Activated naive CD4-positive, alpha-beta T cell (primary cell): ENCODE data around the gene COL5A1.

Experiments used
- DNase-seq, 4 experiments: peaks; one replicate each; lab custom pipeline; 2025; lab: John Stamatoyannopoulos, UW

Gene COL5A1

DNA sequence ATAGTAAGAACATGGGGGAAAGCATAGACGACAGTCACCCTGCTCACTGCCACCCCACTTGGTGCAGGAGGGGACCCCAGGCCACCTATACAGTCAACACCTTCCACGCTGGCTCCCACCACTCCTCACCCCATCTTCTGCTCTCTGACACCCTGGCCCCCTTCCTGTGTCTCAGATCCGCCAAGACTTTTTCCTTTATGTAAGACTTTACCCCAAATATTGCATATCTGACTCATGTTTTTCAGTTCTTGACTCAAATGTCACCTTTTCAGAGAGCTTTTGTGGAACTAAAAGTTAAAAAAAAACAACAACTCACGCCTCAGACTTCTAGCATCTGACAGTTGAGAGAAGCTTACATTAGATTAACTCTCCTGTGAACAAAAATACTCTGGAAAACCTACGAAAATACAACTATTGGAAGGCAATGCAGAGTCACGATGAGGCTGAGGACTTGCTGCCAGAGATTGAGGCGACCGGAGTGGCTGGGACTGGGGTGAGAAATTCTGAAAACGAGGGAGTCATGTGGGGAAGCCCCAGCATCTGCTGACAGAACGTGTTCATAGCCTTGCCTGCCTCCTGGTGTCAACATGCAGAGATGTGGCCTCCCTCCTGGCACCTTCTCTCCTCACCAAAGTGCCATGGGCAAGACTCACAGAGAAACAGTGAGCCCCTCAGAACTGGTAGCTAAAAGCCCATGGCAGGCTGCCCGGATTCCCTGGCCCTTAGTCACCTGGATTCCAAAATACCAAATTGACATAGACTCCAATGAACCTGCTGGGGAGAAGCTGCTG, 216.6 kb downstream of the COL5A1 start:
- DNase-seq: no peak

DNA sequence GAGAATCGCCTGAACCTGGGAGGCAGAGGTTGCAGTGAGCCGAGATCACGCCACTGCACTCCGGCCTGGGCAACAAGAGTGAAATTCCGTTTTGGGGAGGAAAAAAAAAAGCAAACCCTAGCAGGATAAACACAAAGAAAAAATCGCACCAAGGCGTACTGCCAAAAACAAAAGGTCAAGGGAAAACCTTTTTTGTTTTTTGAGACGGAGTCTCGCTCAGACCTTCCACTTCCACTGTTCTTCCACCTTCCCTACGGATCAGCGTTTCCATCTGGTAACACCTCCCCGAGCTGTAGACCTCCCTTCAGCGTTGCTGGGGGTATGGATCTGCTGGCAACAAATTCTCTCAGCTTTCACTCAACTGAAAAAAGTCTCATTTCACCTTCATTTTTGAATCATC, 218.9 kb downstream of the COL5A1 start:
- DNase-seq: no peak

DNA sequence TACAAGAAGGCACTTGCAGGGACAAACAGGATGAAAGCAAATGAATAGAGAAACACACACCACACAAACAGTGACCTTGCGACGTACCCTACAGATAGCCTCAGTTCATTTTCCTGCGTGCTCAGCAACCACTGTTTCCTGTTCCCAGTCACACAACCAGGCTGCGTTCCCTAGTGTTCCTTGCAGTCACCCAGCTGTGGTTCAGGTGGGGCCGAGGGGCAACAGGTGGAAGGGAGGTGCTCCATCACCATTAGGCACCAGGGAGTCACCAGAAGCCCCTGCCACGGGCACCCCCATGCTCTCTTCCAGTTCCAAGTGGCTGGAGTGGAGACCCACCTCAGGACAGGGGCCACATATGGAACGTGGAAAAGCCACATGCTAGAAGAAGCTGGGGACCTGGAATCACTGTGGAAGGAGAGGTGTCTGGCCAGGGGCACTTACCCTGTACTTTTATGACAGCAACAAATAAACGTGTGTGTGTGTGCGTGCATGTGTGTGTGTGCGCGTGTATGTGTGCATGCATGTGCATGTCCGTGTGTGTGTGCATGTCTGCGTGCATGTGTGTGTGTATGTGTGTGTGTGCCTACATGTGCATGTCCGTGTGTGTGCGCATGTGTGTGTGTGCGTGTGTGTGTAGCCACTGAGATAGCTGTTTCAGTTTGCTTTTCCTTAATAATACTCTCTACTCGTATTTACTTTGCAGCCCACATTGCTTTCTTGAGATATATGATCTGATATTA, 220.2 kb downstream of the COL5A1 start:
- no peak for DNase-seq

DNA sequence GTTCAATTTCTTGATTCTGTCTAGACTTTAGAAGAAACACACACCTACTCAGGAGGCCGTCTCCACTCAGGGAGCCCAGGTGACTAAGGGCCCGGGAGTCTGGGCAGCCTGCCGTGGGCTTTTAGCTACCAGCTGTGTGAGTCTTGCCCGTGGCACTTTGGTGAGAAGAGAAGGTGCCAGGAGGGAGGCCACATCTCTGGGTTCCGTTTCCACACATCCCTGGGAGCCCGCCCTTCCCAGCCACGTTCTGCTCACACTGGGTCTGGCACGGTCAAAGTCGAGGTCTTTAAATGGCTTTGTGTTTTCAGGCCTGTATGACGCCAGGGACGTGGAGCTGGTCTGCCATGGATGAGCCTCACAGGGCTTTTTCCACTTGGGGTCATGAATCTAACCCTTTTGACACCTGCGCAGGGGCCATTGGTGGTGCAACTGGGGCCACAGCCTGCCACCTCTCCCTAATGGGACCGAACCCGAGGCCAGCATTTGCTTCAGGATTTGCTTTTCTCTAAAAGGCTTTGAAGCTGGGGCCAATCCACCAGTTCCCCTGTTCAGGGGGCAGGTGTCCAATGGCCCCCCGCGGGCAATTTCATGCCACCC, 221.8 kb downstream of the COL5A1 start:
- no peak for DNase-seq

DNA sequence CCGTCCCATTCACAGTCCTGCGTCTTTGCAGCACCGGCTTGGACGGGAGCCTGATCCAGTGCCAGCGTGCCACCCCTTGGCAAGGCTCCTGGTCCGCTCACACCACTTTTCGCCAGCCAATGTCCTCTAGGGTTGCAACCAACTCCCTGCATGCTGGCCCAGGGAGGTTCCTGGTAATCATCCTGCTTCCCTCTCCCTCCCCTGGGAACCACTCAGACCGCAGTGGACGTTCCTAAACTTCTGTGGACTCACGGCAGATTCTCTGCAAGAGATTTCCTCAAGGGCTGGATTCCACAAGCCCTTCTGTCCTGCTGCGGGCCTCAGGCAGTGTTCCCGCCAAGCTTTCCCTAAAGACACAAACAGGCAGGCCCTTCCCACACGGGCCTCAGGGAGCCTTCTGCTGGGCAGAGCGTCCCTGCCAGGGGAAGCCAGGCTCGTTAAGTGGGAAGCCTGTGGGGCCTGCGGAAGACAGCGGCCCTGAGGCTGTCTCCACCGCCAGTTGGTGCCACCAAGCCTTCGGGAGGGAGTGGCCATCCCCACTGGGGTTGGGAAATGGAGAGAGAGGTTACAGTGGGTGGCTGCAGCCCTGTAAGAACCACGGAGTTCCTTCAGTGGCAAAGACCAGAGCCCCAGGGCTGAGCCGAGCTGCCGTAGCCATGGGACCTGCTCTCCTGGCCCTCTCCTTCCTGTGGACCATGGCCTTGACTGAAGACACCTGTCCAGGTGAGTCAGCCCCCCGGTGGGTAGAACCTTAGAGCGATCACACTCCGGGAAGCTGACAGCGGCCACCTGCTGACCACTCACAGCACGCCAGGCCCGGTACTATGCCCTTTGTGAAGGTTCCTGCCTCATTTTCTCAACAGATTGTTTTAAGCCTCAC, 222.6 kb downstream of the COL5A1 start:
- no peak for DNase-seq

- no peak for DNase-seq
Measured at GRCh38 chr9:134864821-134865190, 223.2 kb downstream of the COL5A1 start.

GRCh38 chr9:134867917-134868750, 226.5 kb downstream of the COL5A1 start:
- DNase-seq: no peak

GRCh38 chr9:134868751-134869553, 227.3 kb downstream of the COL5A1 start:
- no peak for DNase-seq

- no peak for DNase-seq
Measured at GRCh38 chr9:134869554-134870300, 228.1 kb downstream of the COL5A1 start.

- DNase-seq: no peak
Measured at GRCh38 chr9:134870301-134870694, 228.7 kb downstream of the COL5A1 start.

- DNase-seq: no peak
Measured at GRCh38 chr9:134870746-134871662, 229.4 kb downstream of the COL5A1 start.

- DNase-seq: no peak
Measured at GRCh38 chr9:134871697-134872340, 230.2 kb downstream of the COL5A1 start.

GRCh38 chr9:134872482-134873231, 231.1 kb downstream of the COL5A1 start:
- no peak for DNase-seq

DNA sequence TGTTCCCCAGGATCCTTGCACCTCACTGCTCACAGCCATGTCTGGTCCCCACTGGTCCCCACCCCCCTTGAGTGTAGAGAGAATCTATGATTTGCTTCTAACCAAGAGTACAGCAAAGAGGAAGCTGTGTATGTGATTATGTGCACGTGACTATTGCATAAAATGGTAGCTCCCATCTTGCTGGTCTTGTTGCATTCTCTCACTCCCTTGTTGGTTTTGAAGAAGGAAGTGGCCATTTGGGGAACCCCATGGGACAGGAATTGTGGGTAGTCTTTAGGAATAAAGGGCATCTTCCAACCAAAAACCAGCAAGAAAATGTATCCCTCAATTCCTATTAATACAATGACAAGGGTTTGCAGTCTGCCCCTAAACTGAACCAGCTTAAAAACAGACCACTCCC, 233.8 kb downstream of the COL5A1 start:
- no peak for DNase-seq

- DNase-seq: no peak
Measured at GRCh38 chr9:134877541-134877940, 235.9 kb downstream of the COL5A1 start.

- DNase-seq: no peak
Measured at GRCh38 chr9:134879664-134880483, 238.3 kb downstream of the COL5A1 start.
